Fibroblast of the aortic adventitia (primary cell): Measurements from ENCODE around the gene PLEKHA8. TPM values are rescaled to one million over a fixed set of nuclear protein-coding genes. Genes with fewer than 3 reads are reported as not detected.

Source experiments
- DNase-seq: peaks from one replicate; pipeline ENCODE4 v3.0.0-alpha.2; 2010; ENCODE audit warnings: low read depth
- H3K4me3 ChIP-seq: 2 replicates; pipeline ENCODE4 v1.5.1; 2011; ENCODE audit warnings: low read depth, mild to moderate bottlenecking, control low read depth, low read length, moderate library complexity
- total RNA-seq: library from RNA; depleted of rRNA; stranded (reverse); fragments of >200 nt; gene quantifications from 2 replicates; pipeline ENCODE4 v1.2.3, GENCODE V29; 2012; ENCODE audit warnings: low replicate concordance
- TF ChIP-seq, protein P1 (sequence below): IDR thresholded peaks from 2 replicates; pipeline ENCODE4 v1.5.1; 2011; ENCODE audit warnings: mild to moderate bottlenecking, low read length, control low read depth, inconsistent platforms; ENCODE audit not compliant: insufficient read depth

PLEKHA8 gene
- total RNA-seq, 1 donor: 10.6 TPM

DNA sequence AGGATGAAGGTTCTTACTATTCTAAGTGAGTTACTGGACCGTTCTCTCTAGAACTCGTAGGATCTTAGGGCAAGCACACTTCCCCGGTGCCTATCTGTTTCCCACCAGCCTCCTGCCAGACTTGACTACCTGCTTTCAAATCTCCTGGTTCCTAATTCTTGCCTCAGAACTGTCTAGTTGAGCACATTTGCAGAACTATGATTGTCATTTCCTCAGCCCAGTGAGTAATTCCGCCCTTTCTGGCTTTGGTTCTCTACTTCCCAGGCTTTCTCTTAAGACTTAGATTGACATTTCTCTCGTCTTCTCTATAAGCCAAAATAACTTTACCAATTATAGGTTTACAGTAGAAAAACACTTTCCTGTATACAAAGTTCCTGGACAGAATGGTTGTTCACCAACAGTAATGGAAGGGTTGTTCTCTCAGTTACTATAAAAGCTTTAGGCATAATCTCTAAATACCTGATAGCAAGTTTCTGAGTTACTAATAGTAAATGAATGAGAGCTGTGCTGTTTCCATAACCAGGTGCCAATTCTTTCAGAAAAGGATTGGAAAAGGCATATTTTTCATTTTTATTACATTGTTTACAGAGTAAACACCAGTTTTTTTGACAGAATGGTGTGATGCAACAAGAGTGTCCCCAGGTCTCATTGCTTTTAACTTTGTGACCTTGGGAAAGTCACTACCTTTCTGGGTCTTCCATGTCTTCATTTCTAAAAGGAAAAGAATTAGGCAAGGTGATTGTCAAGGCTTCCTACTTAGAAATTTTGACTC, 41.1 kb downstream of the PLEKHA8 start:
- H3K4me3 ChIP-seq: no peak overlapping the region
- TF ChIP-seq, protein P1, sequence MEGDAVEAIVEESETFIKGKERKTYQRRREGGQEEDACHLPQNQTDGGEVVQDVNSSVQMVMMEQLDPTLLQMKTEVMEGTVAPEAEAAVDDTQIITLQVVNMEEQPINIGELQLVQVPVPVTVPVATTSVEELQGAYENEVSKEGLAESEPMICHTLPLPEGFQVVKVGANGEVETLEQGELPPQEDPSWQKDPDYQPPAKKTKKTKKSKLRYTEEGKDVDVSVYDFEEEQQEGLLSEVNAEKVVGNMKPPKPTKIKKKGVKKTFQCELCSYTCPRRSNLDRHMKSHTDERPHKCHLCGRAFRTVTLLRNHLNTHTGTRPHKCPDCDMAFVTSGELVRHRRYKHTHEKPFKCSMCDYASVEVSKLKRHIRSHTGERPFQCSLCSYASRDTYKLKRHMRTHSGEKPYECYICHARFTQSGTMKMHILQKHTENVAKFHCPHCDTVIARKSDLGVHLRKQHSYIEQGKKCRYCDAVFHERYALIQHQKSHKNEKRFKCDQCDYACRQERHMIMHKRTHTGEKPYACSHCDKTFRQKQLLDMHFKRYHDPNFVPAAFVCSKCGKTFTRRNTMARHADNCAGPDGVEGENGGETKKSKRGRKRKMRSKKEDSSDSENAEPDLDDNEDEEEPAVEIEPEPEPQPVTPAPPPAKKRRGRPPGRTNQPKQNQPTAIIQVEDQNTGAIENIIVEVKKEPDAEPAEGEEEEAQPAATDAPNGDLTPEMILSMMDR: no peak
- no peak for DNase-seq

DNA sequence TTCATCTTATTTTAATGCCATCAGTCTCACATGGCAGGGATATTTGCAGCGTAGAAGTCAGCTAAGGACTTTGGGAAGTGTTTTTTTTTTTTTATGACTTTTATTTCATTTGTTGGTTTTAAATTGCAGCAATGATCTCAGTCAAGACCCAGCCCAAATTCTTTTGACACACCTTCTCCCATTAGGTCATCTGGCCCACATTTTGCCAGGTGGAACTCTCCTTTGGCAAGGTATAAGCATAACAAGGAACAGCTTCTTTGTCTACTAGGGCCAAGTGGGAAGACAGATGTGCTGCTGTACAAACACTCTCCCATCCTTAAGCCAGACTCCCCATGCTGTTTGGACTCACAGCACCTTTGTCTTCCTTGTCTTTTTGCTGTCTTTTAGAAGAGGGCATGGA, 41.8 kb downstream of the PLEKHA8 start:
- DNase-seq: no peak
- no peak overlapping the region for H3K4me3 ChIP-seq
- TF ChIP-seq, protein P1: no peak

DNA sequence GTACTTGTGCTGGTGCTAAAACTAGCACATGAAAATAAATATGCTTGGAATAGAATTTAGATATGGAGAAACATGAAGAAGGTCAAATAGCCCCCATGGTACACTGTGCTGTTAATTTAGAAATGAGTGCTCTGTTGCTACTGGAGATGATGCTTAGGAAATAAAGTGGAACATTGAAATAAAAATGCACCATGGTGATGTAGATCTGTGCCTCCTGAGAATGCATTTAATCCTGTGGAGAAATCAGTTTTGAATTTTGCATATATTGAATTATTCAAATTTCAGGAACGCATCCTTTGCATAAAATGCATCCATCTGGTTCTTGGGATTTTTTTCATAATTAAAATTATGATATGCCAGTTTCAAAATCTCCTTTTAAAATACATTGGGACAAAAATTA, 44.5 kb downstream of the PLEKHA8 start:
- no peak overlapping the region for H3K4me3 ChIP-seq
- DNase-seq: no peak
- TF ChIP-seq, protein P1: no peak

DNA sequence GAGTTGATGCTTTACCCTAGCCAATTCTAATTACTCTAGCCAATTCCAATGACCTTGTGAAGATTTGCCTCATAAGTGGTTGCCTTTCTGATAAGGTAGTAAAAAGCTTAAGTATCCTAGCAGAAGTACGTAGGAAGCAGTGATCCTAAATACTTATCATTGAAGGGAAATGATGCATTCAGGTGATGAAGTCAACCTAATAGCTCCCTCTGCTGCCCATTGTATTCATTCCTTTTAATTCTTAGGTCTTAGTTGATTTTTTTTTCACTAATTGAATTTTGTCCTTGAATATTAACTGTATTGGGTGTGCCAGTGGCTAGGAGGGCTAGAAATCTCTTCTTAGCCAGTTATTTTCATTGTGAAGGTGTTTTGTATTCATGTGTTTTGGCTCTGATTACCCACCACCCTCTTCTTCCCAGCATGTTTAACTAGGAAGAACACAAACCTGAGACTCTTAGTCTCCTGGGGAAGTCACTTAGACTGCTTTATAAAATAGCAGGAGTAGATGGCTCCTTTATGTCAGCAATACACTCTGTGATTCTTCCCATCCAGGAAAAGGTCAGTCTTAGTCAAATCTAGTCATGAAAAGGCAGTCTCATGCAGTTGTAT, 46.3 kb downstream of the PLEKHA8 start:
- no peak overlapping the region for H3K4me3 ChIP-seq
- peak; percentile 69 for DNase-seq
- TF ChIP-seq, protein P1: peak; percentile 50

DNA sequence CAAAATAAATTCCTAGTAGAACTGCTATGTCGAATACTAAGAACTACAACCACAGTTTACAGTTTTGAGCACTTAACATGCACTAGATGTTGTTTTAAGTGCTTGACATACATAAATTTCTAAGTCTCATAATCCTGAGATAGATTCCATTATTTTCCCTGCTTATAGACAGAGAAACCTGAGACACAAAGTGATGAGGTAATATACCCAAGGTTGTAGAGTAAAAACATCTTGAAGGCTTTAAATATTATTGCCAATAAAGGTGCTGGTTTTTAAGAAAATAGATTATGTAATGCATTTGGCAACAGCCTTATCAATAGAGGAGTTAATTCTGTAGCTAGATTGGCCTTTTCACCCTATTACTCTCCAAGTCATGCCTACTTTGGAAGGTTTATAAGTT, 48.2 kb downstream of the PLEKHA8 start:
- no peak for DNase-seq
- no peak overlapping the region for H3K4me3 ChIP-seq
- TF ChIP-seq, protein P1: no peak

DNA sequence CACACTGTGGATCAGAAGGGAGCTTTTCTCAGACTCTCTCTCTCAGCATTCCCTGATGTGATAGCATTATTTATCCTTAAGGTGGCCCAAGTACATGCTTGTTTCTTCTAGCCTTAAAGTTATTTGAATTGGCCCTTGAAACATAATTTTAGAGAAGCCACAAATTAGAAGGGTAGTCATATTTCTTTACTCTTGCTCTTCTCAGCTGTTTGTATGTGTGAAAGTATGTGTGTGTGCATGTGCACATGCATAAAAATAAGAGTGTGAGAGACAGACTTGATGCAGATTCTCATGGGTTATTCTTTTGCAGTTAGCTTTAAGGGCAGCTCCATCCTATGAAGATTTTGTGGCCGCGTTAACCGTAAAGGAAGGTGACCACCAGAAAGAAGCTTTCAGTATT, 50.1 kb downstream of the PLEKHA8 start:
- DNase-seq: no peak
- no peak overlapping the region for H3K4me3 ChIP-seq
- TF ChIP-seq, protein P1: no peak
